Right hindlimb (tissue), 1 donor: ENCODE measurements around the gene BABAM2.

Experiments
- DNase-seq: peaks from one replicate; pipeline ENCODE4 v3.0.0-alpha.2; 2018

BABAM2 gene

DNA sequence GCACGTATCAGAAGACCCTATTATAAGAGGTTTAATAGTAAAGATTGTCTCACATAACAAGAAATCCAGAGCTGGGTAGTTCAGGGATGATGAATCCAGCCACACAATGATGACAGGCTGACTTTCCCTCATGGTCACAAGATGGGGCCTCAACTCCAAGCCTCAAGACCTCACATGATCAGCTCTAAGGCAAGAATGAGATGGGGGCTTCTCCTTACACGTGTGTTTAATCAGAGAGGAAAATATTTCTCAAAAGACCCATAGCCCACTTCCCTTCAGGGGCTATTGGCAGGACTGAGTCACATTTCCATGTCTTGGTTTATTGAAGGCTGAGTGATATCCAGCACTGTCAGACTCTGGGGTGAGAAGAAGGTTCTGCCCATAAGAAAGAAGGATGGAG, 402.0 kb downstream of the BABAM2 start:
- no peak for DNase-seq

- no peak for DNase-seq
Observed at GRCh38 chr2:28293416-28293815, 402.9 kb downstream of the BABAM2 start.

DNA sequence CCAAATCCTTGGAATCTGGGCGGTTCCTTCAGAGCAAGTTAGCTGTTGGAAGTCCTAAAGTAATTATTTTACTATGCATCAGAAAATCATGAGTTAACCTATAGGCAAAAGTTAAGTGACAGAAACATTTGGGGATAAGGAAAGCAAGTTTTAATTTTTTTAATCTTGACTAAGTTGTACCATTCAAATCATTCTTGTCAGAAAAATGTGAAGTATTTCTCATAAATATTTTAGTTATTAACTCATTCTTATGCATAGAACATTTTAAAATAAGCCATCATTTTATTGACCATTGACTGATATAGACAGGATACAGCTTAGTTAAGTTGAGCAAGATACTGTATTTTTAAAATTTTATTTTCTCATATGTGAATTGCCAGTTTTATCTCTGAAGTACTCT, 403.9 kb downstream of the BABAM2 start:
- DNase-seq, result no peak

DNA sequence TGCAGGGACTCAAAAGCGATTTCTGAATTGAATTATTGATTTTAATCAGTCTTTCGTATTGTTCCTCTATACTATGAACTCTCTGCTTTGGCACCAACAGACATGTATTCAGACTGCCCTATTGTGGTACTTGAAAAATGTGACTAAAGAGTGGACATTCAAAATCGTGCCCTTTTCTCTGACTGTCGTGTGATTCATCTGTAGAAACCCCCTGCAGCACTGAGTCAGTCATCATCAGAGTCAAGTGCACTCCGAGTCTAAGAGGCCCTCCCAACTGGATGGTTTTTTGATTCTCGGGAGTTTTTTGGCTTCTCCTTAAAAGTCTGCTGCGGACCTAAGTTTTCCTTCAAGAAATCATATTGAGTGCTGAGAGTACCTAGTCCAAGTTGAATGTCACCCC, 405.7 kb downstream of the BABAM2 start:
- DNase-seq, result no peak

DNA sequence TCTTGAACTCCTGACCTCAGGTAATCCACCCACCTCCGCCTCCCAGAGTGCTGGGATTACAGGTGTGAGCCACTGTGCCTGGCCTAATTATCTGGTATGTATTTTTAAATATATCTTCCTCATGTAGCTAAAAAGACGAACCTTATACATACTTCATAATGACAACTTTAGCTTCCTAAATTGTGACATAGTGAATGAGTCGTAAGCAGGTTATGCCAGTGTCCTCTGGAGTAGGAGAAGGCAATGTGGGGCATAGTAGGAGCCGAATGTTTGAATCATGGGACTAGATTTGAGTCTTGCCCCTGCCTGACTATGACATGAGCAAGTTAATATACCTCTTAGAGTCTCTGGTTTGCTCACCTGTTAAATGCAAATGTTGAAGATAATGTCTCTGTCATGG, 406.4 kb downstream of the BABAM2 start:
- no peak for DNase-seq

- no peak for DNase-seq
Observed at GRCh38 chr2:28297531-28297930, 407.0 kb downstream of the BABAM2 start.

GRCh38 chr2:28298406-28298805, 407.9 kb downstream of the BABAM2 start:
- DNase-seq, result no peak

DNA sequence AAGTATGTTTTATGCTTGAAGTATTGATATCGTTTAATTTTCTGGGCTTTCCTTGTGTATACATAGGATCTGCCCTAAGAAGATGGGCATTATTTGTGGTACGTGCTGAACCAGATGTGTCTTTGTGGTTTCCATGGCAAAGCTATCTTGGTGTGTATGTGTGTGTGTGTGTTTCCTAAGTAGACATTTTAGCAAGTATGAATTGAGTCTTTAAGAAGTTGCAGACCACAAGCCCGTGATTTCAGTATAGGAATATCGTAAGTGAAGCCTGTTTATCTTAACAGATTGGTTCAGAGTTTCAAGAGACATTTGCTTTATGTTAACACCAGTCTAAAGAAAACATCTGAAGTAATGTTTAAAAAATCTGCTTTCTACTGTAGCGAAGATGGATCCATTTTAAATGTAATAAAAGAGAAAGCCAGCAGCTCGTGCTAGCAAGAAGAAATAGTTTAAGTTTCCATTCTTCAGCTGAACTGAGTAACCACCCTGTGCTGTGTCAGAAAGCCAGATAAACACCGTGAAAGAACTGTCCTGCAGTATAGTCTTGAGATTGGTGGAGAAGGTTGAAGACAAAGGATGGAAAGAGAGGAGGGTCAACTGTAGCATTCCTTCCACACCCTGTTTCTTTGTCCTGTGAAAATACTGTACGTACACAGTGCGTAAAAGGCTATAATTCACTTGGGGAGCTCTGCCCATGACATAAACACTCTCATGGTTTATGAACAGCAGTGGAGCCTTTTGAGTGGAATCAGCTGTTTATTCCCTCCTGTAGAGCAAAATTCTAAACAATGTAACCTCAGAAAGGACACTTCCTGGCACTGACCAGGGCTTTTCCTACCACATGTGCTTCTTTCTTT, 410.2 kb downstream of the BABAM2 start:
- DNase-seq, result no peak

DNA sequence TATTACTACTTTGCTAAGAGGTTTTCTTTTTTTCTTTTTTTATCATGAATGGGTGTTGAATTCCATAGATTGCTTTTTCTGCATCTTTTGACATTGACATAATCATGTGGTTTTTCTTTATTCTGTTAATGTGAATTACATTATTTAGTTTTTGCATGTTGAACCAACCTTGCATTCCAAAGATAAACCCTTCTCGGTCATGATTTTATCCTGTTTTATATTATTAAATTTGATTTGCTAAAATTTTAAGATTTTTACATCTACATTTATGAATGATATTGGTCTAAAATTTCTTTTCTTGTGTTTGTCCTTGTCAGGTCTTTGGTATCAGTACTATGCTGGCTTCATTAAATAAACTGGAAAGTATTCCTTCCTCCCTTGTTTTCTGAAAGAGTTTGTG, 414.7 kb downstream of the BABAM2 start:
- DNase-seq, result no peak

DNA sequence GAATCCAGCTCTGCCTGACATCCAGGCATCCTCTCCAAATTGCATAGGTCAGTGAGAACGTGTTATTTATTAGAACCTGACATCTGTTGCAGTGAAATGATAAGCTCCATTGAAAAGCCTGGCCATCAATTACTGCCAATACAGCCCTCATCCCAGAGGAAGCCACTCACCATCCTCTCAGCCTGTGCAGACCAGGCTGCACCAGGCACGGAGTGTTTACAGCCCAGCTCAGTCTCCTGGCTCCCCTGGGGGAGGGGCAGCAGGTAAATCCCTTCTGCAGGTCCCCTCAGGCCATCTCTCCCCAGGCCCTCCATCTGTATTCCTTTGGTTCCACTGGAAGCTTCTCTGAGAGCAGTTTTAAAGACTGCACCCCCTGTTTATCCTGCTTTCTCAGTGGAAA, 419.6 kb downstream of the BABAM2 start:
- no peak for DNase-seq

DNA sequence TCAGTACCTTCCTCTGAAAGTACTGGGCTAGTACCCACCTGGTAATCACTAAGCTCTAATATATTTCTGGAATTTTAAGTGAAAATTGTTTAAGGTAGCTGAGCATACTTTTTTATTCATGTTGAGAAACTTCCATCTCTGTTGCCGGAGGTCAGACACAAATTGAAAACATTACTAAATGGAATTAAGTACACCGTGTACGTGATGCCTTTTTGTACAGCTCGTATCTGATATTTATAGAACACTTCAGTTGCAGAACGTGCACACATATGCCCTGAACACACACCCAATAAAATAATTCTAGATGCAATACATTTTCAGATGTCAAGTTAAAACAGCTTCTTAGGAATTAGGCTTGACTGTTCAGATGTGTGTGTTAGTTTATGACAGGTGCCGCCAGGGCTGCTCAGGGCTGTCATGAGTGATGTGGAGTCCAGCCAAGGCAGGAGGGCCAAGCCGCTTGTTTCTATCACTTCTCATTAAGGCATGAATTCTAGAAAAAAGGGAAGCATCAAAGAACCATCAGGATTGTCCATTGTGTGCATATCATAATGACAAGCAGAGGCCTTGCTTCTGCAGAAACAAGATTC, 421.2 kb downstream of the BABAM2 start:
- no peak for DNase-seq

DNA sequence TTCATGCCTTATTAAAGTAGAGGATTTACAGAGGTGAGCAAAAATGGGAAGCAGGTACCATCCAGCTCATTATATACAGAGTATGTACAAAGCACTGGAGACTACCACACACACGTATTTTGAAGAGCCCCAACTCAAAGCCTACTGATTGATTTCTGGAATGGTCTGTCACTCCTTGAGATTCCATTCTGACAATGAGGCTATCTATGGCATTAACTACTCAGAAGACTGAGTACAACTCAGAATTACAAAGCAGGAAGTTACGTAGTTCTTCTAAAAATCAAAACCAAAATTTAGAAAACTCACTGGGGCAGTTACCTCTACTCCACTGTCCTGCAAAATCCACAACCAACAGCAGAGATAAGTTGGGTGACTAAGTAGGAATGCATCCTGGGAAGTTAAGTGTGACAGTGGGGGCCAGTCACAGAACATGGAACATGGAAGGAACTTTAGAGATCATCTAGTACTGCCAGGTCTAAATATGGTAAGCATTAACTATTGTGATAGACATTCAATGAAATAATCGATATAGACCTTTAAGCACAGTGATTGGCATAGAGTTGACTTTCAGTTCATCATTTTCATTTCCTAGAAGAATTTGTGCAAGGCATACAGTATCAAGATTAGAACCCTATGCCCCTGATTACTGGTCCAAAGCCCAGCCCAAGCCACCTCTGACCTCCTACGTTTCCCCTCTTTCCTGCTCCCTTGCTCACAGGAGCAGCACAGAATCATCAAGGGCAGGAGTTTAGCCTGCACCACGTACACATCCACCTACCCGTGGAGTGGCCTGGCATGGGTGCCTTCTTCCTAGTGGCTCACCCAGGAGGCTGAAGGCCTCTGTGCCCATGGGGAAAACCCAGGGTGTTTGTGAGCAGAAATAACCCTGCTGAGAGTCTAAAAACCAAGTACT, 422.0 kb downstream of the BABAM2 start:
- DNase-seq, result no peak

DNA sequence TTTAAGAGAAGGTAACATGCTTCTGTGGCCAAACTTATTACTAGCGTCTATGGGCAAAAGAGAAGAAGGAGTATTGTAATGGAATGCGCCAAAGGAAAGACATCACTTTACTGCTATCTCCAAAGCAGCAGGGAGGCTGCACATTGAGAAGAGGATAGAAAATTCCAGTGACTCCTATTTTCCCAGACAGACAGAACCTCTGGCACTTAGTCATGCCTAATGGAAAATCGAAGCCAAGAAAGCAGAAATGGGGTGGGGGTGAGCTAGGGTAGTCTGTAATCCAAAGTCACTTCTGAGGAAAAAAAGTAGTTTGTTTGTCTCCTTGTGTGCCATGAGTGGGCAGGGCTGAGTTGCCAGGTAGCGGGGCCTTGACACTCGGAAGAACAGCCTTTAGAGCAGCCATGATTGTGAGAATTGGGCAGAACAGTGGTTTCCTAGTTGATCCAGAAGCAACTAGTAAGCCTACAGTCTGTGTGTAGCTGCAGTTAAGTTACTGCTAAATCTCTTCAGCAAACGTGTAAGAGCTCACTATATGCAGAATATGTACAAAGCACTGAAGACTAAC, 422.8 kb downstream of the BABAM2 start:
- DNase-seq, result no peak

DNA sequence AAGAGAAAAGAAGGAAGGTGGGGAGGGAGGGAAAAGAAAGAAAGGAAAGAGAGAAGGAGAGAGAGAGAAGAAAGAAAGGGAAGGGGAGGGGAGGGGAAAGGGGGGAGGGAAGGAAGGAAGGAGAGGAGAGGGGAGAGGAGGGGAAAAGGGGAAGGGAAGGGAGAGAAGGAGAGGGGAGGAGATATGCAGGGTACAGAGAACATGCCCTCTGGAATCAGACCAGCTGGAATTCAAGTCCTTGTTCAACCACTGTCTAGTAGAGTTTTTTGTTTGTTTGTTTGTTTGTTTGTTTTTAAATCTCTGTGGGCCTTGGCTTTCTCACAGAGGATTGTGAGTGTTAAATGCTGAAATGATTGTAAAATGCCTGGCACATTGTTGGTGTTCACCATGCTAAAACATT, 424.4 kb downstream of the BABAM2 start:
- no peak for DNase-seq

- no peak for DNase-seq
Observed at GRCh38 chr2:28316546-28317335, 426.2 kb downstream of the BABAM2 start.

GRCh38 chr2:28317390-28317789, 426.9 kb downstream of the BABAM2 start:
- no peak for DNase-seq

DNA sequence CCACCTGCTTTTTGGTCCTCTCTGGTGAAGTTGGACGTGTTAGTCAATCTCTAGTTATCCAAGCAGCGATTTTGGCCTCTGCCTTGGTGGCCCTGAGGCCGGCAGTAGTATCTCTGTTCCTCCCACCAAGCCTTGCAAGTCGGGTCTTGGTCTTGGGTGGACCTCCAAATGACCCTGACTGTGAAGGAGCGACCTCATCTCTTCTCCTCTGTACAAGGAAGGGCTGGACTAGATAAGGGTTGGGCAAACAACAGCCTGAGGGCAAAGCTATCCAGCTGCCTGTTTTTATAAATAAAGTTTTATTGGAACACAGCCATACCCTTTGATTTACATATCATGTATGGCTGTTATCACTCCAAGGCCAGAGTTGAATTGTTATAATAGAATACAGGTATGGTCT, 427.5 kb downstream of the BABAM2 start:
- no peak for DNase-seq

GRCh38 chr2:28318462-28319117, 428.1 kb downstream of the BABAM2 start:
- no peak for DNase-seq

DNA sequence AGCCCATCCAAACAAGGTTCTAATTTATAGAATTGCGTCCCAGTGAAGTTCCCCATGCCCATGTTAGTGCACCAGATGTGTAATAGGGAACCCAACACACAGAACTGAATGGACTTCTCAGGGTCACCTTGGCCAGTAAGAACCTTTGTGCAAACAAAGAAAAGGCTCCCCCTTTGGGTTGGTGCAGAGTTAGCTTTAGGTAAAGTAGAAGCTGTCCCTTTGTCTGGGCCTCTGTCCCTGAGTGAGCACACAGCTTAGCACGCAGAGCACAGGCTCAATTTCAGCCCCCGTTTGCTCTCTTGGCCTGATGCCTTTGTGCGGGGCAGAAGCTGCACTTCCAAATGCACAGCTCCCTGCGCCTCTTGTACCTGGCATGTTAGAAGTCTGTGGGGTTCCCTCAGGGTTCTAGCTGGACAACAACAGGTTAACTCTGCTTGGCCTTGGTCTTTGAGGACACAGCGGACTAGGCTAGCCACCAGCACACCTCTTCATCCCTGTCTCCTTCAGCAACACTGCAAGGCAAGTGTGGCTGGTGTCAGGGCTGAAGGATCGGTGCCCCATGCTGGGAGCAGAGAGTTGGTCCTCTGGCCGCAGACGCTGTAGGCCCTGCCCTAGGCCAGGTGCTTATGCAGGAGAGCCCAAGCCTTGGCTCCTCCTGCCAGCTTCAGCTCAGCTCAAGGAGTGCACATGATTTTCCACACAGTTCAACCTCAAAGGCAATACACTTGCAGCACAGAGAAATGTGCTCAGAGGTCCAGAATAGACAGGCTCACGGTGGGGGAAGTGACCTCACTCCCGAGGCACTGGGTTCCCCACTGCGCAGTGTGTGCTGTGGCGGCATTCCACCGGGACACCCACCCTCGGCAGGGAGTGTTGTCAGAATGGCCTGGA, 428.8 kb downstream of the BABAM2 start:
- no peak for DNase-seq

GRCh38 chr2:28320009-28320365, 429.5 kb downstream of the BABAM2 start:
- DNase-seq, result peak; percentile 46

DNA sequence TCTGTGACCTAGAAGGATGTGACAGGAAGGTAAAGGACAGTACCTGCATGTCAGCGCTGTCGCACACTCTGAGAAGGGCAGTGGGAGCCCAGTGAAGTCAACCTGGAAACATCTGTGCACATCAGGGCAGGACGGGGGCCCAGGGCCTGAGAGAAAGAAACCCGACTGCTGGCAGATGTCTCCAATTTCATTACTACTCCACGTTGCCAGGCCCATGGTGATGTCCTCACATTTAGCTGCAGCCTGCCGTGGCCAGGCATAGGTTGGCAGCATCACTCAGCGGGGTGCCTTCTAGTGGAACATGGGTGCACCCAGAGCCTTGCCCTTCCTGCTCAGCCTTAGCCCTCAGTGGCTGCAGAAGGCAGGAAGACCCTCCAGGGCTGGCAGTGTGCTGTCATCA, 429.8 kb downstream of the BABAM2 start:
- no peak for DNase-seq
